ENCODE results near the gene IL22RA2. TPM values are rescaled to one million over a fixed set of nuclear protein-coding genes. Genes with fewer than 3 reads are reported as not detected.

IL22RA2 gene
- total RNA-seq, 6 experiments from 2014 or later = not detected

GRCh38 chr6:137105375-137105774 is 68.1 kb downstream of the IL22RA2 start:
- H3K27ac Mint-ChIP-seq = no peak overlapping the region
- no peak for TF ChIP-seq CTCF (IDR thresholded peaks at IDR 0.05)
- no peaks in the 10 kb centered on the region for H3K36me3 Mint-ChIP-seq (ENCODE audit: low read depth)
- H3K4me1 Mint-ChIP-seq (ENCODE audit: low read depth) = no peaks in the 10 kb centered on the region
- H3K4me3 Mint-ChIP-seq = no peak overlapping the region
- peaks cover 4% of the 10 kb centered on the region; the same call in 1 of the 2 replicates for H3K27me3 Mint-ChIP-seq (ENCODE audit: insufficient read depth)
- H3K9me3 Mint-ChIP-seq = no peaks in the 10 kb centered on the region
- DNase-seq = no peak

- Mint-ChIP-seq H3K4me3 (no peak overlapping the region), H3K9me3 (no peaks in the 10 kb centered on the region), H3K36me3 (ENCODE audit: low read depth) (no peaks in the 10 kb centered on the region), H3K4me1 (ENCODE audit: low read depth) (no peaks in the 10 kb centered on the region), H3K27ac (no peak overlapping the region), H3K27me3 (ENCODE audit: insufficient read depth) (peaks cover 4% of the 10 kb centered on the region; the same call in 1 of the 2 replicates)
- no peak for TF ChIP-seq CTCF (IDR thresholded peaks at IDR 0.05)
- DNase-seq = no peak
Observed at GRCh38 chr6:137104926-137105325, 68.5 kb downstream of the IL22RA2 start.

DNA sequence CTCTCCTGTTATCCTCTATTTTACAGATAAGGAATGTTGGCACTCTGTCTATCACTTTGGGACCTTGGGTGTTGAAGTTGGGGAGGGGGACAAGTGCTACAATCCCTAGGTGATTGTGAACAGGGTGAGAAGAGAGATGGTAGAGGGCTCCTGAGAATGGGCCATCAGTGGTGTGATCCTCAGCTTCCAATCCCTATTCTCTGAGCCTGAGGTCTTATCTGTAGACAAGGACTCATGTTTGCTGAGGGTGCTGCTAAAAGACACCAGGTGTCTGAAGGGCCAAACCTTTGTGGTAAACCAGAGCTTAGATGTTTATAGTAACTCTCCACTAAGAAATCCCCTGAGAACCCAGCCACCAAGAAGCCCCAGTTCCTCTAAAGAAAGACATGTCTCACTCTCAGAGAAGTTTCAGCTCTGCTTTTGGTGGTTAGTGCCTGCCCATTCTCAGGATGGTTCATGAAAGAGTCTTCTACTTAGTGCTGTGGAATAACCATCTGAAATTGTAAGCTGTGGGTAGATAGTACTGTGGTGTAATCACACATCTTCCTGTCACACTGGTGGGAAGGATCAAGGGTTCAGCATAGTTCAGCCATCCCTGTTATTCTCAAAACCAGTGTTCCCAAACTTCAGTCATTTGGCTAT is 70.5 kb downstream of the IL22RA2 start:
- no peak for TF ChIP-seq CTCF (IDR thresholded peaks at IDR 0.05)
- H3K27me3 Mint-ChIP-seq (ENCODE audit: insufficient read depth) = no peaks in the 10 kb centered on the region; the same call in 1 of the 2 replicates
- no peak overlapping the region for H3K27ac Mint-ChIP-seq
- H3K4me1 Mint-ChIP-seq (ENCODE audit: low read depth) = no peaks in the 10 kb centered on the region
- no peak for DNase-seq
- no peak overlapping the region for H3K4me3 Mint-ChIP-seq
- no peaks in the 10 kb centered on the region for H3K9me3 Mint-ChIP-seq
- H3K36me3 Mint-ChIP-seq (ENCODE audit: low read depth) = no peaks in the 10 kb centered on the region

- H3K36me3 Mint-ChIP-seq (ENCODE audit: low read depth) = no peaks in the 10 kb centered on the region
- no peaks in the 10 kb centered on the region for H3K4me1 Mint-ChIP-seq (ENCODE audit: low read depth)
- no peak for TF ChIP-seq CTCF (IDR thresholded peaks at IDR 0.05)
- no peak for DNase-seq
- no peaks in the 10 kb centered on the region for H3K9me3 Mint-ChIP-seq
- H3K27me3 Mint-ChIP-seq (ENCODE audit: insufficient read depth) = 0 out of 2 replicates have a peak, but pooled peaks cover 2% of the 10 kb centered on the region
- no peak overlapping the region for H3K4me3 Mint-ChIP-seq
- no peak overlapping the region for H3K27ac Mint-ChIP-seq
Observed at GRCh38 chr6:137102050-137102848, 71.2 kb downstream of the IL22RA2 start.

DNA sequence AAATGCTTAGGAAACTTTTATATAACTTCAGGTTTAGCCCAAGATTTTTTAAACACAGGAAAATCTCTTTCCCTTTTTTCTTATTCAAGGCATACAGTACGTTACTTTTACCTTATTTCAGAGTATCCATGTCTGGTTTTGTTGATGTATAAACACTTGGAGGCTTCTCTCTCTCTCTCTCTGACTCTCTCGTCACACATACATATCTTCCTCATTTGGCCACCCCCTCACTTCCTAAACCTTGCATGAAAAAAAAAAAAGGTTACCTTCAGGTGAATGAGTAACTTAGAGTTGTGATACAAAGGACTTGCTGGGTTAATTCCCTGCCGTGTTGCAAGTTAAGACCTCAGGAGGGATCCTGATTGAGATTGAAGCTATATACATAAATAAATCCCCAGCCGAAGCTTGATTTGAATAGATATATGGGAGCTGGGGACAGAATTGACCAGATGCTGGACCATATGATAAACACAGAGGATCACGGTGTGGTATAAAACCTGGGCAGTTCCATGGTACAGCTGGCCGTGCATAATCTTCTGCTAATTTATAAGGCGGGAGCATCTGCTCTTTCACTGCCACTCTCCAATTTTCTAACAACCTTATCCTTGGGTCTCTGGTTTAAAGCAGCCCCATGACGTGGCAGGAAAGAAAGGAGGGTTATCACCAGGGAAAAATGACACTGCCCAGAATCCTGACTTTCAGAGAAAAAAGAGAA is 73.6 kb downstream of the IL22RA2 start:
- DNase-seq = no peak
- TF ChIP-seq CTCF (IDR thresholded peaks at IDR 0.05) = no peak
- Mint-ChIP-seq H3K9me3 (no peaks in the 10 kb centered on the region), H3K4me1 (ENCODE audit: low read depth) (no peaks in the 10 kb centered on the region), H3K27ac (no peak overlapping the region), H3K4me3 (no peak overlapping the region), H3K36me3 (ENCODE audit: low read depth) (no peaks in the 10 kb centered on the region), H3K27me3 (ENCODE audit: insufficient read depth) (peaks cover 5% of the 10 kb centered on the region; the same call in 1 of the 2 replicates)
